Epithelial cell of proximal tubule (primary cell): ENCODE results near the gene CHTOP. TPM values are rescaled to one million over a fixed set of nuclear protein-coding genes. Genes with fewer than 3 reads are reported as not detected.

Experiments used
- DNase-seq: peaks from one replicate; pipeline ENCODE4 v3.0.0-alpha.2; 2011; ENCODE audit warnings: low read depth
- H3K4me3 ChIP-seq: 2 replicates; pipeline ENCODE4 v1.5.1; 2011; ENCODE audit warnings: low read depth, mild to moderate bottlenecking, low read length
- CTCF ChIP-seq: conservative IDR thresholded peaks from 2 replicates; pipeline ENCODE4 v1.5.1; 2012; ENCODE audit warnings: low read depth, mild to moderate bottlenecking, low read length
- total RNA-seq: library from RNA; depleted of rRNA; stranded (reverse); fragments of >200 nt; gene quantifications from 2 replicates; pipeline ENCODE4 v1.2.3, GENCODE V29; 2015

The CHTOP gene
- total RNA-seq, 1 donor from 2014 or later, result 64.7 TPM

- H3K4me3 ChIP-seq, result no peak overlapping the region
- DNase-seq, result no peak
- no peak for TF ChIP-seq CTCF
Measured at GRCh38 chr1:153684892-153685291, 51.0 kb downstream of the CHTOP start.

DNA sequence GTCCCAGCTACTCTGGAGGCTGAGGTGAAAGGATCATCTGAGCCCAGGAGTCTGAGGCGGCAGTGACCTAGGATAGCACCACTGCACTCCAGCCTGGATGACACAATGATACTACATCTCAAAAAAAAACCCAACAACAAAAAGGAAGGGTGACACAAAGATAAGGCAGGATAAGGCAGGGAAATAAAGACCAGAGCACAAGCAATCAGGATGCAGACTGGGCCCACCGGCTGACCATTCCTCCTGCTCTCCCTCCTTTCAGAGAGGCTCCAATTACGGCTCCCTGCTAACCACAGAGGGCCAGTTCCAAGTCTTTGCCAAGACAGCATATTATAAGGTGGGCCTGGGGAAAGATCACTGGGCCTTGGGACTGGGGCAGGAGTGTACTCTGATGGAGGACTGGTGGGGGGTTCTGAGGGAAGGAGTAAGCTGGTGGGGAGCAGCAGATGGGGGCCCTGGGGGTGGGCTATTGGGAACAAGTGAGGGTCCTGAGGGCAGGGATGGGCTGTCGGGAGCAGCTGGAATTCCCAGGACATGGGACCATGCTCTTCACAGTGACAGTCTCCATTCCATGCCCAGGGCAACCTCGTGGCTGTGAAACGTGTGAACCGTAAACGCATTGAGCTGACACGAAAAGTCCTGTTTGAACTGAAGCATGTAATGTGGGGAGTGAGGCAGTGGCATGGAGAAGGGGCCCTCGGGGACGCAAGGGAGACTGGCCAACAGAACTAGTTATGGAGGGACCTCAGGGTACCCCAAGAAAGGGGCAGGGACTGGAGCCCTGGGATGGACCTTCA, 51.9 kb downstream of the CHTOP start:
- DNase-seq, result no peak
- no peak overlapping the region for H3K4me3 ChIP-seq
- TF ChIP-seq CTCF, result no peak

GRCh38 chr1:153687346-153688125, 53.7 kb downstream of the CHTOP start:
- no peak for TF ChIP-seq CTCF
- no peak overlapping the region for H3K4me3 ChIP-seq
- DNase-seq, result no peak

DNA sequence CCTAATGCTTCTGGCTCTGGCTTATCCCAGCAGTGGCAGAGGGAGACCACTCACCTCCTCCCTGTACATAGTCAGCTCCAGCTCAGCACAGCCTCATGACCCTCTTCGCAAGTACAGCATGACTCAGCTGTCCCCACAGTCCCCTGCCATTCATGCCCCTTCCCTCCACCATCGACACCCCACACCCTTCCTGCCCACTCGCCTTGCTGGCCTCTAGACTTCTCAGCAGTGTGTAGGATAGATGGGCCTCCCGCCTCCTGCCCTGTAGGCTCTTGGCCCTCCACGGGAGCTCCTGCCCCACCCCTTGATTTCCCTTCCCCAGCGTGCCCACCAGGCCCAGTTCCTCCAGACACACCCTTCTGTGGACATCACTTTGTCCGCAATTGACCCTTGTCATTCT, 54.4 kb downstream of the CHTOP start:
- H3K4me3 ChIP-seq, result no peak overlapping the region
- no peak for DNase-seq
- TF ChIP-seq CTCF, result no peak

- no peak for DNase-seq
- no peak overlapping the region for H3K4me3 ChIP-seq
- TF ChIP-seq CTCF, result no peak
Measured at GRCh38 chr1:153688736-153689328, 55.0 kb downstream of the CHTOP start.

DNA sequence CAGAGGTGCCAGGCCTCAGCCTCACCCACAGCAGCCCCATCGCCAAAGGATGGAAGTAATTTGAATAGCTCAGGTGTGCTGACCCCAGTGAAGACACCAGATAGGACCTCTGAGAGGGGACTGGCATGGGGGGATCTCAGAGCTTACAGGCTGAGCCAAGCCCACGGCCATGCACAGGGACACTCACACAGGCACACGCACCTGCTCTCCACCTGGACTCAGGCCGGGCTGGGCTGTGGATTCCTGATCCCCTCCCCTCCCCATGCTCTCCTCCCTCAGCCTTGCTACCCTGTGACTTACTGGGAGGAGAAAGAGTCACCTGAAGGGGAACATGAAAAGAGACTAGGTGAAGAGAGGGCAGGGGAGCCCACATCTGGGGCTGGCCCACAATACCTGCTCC, 59.6 kb downstream of the CHTOP start:
- H3K4me3 ChIP-seq, result no peak overlapping the region
- TF ChIP-seq CTCF, result no peak
- no peak for DNase-seq

Other genes starting within 250 kb of the CHTOP start
- not detected in 2 replicates for gene S100A8, start 243.0 kb upstream of the CHTOP start, total RNA-seq
- gene S100A7A, start 217.5 kb upstream of the CHTOP start, total RNA-seq, result not detected in 2 replicates
- gene S100A7, start 173.4 kb upstream of the CHTOP start, total RNA-seq, result not detected in 2 replicates
- gene S100A6, start 98.1 kb upstream of the CHTOP start, total RNA-seq, result 1,217 and 1,569 TPM in 2 replicates
- gene S100A5, start 93.1 kb upstream of the CHTOP start, total RNA-seq, result 2.7 and 4.0 TPM in 2 replicates
- gene S100A4, start 88.3 kb upstream of the CHTOP start, total RNA-seq, result 31.2 and 33.8 TPM in 2 replicates
- gene S100A3, start 84.8 kb upstream of the CHTOP start, total RNA-seq, result 10.2 and 27.6 TPM in 2 replicates
- 24.8 and 25.6 TPM in 2 replicates for gene S100A2, start 68.2 kb upstream of the CHTOP start, total RNA-seq
- gene S100A16, start 20.9 kb upstream of the CHTOP start, total RNA-seq, result 832 and 1,016 TPM in 2 replicates
- gene S100A14, start 17.7 kb upstream of the CHTOP start, total RNA-seq, result 11.2 and 43.8 TPM in 2 replicates
- 186 and 345 TPM in 2 replicates for gene S100A13, start 6.6 kb upstream of the CHTOP start, total RNA-seq
- 1.3 and 16.5 TPM in 2 replicates for gene S100A1, start 5.6 kb upstream of the CHTOP start, total RNA-seq
- gene SNAPIN, start 24.6 kb downstream of the CHTOP start, total RNA-seq, result 59.8 and 79.9 TPM in 2 replicates
- gene ILF2, start 36.9 kb downstream of the CHTOP start, total RNA-seq, result 295 and 370 TPM in 2 replicates
- 0.72 and 0.92 TPM in 2 replicates for gene NPR1, start 44.6 kb downstream of the CHTOP start, total RNA-seq
- gene INTS3, start 94.0 kb downstream of the CHTOP start, total RNA-seq, result 23.2 and 30.3 TPM in 2 replicates
- 5.1 and 6.5 TPM in 2 replicates for gene SLC27A3, start 141.3 kb downstream of the CHTOP start, total RNA-seq